Fibroblast of the aortic adventitia (primary cell): ENCODE results near the gene FGGY. TPM values are rescaled to one million over a fixed set of nuclear protein-coding genes. Genes with fewer than 3 reads are reported as not detected.

ENCODE experiments used
- DNase-seq: peaks from one replicate; pipeline ENCODE4 v3.0.0-alpha.2; 2010; ENCODE audit warnings: low read depth
- H3K4me3 ChIP-seq: 2 replicates; pipeline ENCODE4 v1.5.1; 2011; ENCODE audit warnings: low read depth, mild to moderate bottlenecking, control low read depth, low read length, moderate library complexity
- total RNA-seq: library from RNA; depleted of rRNA; stranded (reverse); fragments of >200 nt; gene quantifications from 2 replicates; pipeline ENCODE4 v1.2.3, GENCODE V29; 2012; ENCODE audit warnings: low replicate concordance
- TF ChIP-seq, protein P1 (sequence below): IDR thresholded peaks from 2 replicates; pipeline ENCODE4 v1.5.1; 2011; ENCODE audit warnings: mild to moderate bottlenecking, low read length, control low read depth, inconsistent platforms; ENCODE audit not compliant: insufficient read depth

Gene FGGY
- total RNA-seq, 1 donor: 17.5 TPM

GRCh38 chr1:59685666-59686065 lies 388.8 kb downstream of the FGGY start:
- no peak overlapping the region for H3K4me3 ChIP-seq
- DNase-seq: no peak
- TF ChIP-seq, protein P1, sequence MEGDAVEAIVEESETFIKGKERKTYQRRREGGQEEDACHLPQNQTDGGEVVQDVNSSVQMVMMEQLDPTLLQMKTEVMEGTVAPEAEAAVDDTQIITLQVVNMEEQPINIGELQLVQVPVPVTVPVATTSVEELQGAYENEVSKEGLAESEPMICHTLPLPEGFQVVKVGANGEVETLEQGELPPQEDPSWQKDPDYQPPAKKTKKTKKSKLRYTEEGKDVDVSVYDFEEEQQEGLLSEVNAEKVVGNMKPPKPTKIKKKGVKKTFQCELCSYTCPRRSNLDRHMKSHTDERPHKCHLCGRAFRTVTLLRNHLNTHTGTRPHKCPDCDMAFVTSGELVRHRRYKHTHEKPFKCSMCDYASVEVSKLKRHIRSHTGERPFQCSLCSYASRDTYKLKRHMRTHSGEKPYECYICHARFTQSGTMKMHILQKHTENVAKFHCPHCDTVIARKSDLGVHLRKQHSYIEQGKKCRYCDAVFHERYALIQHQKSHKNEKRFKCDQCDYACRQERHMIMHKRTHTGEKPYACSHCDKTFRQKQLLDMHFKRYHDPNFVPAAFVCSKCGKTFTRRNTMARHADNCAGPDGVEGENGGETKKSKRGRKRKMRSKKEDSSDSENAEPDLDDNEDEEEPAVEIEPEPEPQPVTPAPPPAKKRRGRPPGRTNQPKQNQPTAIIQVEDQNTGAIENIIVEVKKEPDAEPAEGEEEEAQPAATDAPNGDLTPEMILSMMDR: no peak

DNA sequence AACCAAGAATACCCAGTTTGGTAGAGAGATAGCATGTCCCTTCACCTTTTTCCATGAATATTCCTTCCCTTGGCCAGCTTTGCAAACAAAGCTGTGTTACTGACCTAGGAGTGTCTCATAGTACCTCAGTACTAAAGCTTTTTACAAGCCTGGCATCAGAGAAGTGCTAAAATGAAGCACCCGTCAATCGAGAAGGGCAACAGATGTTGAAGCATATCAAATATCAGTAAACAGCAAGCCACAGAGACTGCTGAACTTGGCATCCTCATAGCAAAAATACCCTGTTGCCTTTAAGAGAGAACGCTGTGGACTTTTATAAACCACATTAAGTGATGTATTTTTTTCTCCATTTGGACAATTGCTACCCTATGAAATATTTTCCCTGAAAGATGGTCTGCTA lies 389.3 kb downstream of the FGGY start:
- no peak for DNase-seq
- TF ChIP-seq, protein P1: no peak
- H3K4me3 ChIP-seq: no peak overlapping the region

DNA sequence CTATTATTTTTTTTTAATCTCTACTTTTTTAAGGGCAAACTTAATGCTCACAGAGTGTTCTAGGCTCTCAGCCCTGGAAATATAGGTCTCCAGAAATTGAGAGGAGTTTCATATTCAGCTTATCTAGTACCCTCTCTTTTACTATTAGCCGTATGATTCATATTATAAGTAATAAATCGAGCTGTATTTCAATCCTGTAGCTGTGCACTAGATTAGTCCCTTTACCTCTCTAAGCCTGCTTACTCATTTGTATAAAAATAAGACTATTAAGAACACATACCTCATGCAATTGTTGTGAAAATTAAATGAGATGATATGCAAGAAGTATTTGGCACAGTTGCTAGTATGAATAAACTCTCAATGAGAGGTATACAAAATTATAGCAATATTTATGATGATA lies 389.7 kb downstream of the FGGY start:
- no peak for DNase-seq
- TF ChIP-seq, protein P1: no peak
- no peak overlapping the region for H3K4me3 ChIP-seq

DNA sequence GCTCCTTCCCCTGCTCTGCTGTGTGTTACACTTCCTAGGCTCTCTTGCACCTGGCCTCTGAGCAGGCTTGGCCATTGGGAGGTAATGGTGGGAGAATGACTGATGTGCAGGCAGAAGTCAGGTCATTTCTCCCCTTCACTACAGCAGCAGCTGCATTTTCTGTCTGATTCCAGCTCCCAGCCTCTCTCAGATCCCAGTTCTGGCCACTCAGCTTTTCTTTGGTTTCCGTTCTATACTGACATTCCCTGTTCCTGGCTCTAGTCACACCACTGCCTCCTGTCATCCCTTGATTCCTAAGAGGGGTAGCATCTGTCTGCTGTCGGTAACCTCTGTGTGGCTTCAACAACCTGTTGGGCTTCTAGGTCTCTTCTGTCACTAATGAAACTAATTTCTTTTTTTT lies 390.2 kb downstream of the FGGY start:
- TF ChIP-seq, protein P1: no peak
- H3K4me3 ChIP-seq: no peak overlapping the region
- no peak for DNase-seq

DNA sequence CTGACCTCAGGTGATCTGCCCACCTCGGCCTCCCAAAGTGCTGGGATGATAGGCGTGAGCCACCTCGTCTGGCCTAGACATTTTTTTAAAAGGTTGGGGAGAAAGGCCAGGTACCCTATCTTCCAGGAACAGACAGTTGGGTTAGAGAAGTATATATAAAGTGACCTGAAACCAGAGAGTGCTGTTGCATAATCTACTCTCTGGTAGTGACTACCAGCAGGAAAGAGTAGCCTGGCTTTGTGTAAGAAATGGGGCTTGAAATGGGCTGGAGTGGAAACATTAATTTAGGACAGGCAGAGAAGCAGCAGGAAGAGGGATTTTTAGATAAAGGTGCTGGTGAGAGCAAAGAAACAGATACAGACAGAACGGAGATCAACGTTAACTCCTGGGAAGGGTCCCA lies 392.1 kb downstream of the FGGY start:
- H3K4me3 ChIP-seq: no peak overlapping the region
- TF ChIP-seq, protein P1: no peak
- DNase-seq: no peak

- H3K4me3 ChIP-seq: no peak overlapping the region
- no peak for DNase-seq
- TF ChIP-seq, protein P1: no peak
Observed at GRCh38 chr1:59689730-59690129, 392.8 kb downstream of the FGGY start.

- TF ChIP-seq, protein P1: no peak
- no peak for DNase-seq
- no peak overlapping the region for H3K4me3 ChIP-seq
Observed at GRCh38 chr1:59690171-59690930, 393.5 kb downstream of the FGGY start.
